GM18951 (cell line): ENCODE results near the gene SHC4.

Experiments used
- POLR2A ChIP-seq: IDR thresholded peaks from 4 replicates; pipeline ENCODE4 v1.6.1; 2011; ENCODE audit warnings: mild to moderate bottlenecking; ENCODE audit not compliant: insufficient read length, insufficient read depth; ENCODE audit errors: extremely low read depth
- in situ Hi-C: fragments of 300-500 bp; cut with MboI; formaldehyde crosslinking; loops from one replicate; pipeline ENCODE4 v1.12.0; 2022; ENCODE audit warnings: low sequenced_read_pairs, mixed read lengths, inconsistent platforms; ENCODE audit not compliant: unreplicated experiment

SHC4 gene

GRCh38 chr15:48955967-48956366 is 7.8 kb downstream of the SHC4 start:
- in situ Hi-C loops = no loop called here
- no peak for TF ChIP-seq POLR2A

- TF ChIP-seq POLR2A = no peak
- in situ Hi-C loops = no loop called here
Observed at GRCh38 chr15:48955370-48955769, 8.3 kb downstream of the SHC4 start.

GRCh38 chr15:48954538-48954937 is 9.2 kb downstream of the SHC4 start:
- in situ Hi-C loops = no loop called here
- no peak for TF ChIP-seq POLR2A

GRCh38 chr15:48946840-48947187 is 16.9 kb downstream of the SHC4 start:
- in situ Hi-C loops = no loop called here
- no peak for TF ChIP-seq POLR2A

GRCh38 chr15:48946074-48946839 is 17.5 kb downstream of the SHC4 start:
- in situ Hi-C loops = no loop called here
- no peak for TF ChIP-seq POLR2A

- TF ChIP-seq POLR2A = no peak
- in situ Hi-C loops = no loop called here
Observed at GRCh38 chr15:48945386-48945785, 18.3 kb downstream of the SHC4 start.

DNA sequence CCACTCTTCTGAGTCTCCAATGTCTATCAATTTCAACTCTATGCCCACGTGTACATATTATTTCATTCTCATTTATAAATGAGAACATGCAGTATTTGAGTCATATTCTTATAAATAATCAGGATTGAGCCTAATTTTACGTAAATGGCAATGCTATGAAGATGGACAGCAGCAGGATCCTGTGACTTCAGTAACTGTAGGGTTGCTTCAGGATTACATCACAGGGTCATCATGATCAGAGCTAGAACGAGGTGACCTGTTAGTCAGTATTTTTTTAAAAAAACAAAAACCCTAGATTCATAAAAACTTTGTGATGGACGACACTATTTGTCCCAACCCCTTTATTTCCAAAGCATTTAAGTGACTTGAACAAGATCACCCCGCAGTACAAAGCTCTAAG is 21.8 kb downstream of the SHC4 start:
- TF ChIP-seq POLR2A = no peak
- in situ Hi-C loops = no loop called here

DNA sequence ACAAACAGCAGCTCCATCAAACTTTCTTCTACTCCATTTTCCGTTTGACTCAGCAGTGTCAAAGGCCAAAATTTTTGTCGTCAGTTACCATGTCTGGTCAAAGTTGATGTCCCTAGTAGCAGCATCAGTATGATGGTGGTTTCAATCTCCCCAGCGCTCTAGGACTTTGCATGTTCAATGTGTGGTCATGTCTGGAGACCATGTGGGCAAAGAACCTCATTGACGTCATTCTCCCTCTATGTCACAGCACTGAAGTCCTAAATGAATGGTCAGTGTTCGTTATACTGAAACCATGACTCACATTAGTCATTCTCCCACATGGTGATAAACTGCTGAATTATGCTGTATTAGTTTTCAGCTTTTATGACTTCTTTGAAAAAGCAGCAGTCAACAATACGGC is 23.2 kb downstream of the SHC4 start:
- no peak for TF ChIP-seq POLR2A
- in situ Hi-C loops = no loop called here

DNA sequence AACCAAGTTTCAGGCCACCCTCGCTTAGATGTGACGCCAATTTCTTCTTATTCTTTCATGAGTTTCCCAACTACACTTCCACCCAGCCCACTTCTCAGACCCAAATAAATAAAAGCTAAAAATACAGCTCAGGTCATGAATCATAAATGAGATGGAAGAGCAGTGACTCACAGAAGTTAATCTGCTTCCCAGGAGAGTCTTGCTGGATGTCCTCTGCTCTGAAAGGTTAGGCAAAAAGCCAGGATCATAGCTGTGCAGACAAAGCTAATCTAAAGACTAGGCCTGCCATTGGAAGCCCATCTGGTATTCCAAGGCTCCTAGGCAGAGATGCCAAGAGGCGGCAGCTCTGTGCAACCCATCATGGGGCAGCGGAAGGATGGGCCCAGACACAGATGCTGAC is 24.1 kb downstream of the SHC4 start:
- TF ChIP-seq POLR2A = no peak
- in situ Hi-C loops = no loop called here

GRCh38 chr15:48937886-48938285 is 25.8 kb downstream of the SHC4 start:
- in situ Hi-C loops = no loop called here
- TF ChIP-seq POLR2A = no peak

DNA sequence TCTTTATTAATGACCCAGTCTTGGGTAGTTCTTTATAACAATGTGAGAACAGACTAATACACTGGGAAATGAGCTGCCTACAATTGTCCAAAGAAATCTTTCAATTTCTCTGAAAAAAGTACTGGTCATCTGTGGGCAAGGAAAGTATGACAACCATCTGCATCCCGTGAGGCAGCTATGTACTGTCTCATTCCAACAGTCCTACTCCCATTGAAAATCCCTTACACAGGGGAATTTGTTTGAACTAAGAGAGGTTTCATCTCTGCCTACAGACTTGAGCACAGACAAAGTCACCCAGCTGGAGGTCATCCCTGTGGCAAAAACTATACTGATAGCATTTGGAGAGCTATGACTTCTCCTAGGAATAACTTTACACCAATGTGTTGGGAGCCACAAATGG is 27.1 kb downstream of the SHC4 start:
- TF ChIP-seq POLR2A = no peak
- in situ Hi-C loops = no loop called here

- in situ Hi-C loops = no loop called here
- no peak for TF ChIP-seq POLR2A
Observed at GRCh38 chr15:48935236-48935635, 28.5 kb downstream of the SHC4 start.

GRCh38 chr15:48930735-48931134 is 33.0 kb downstream of the SHC4 start:
- in situ Hi-C loops = no loop called here
- no peak for TF ChIP-seq POLR2A

- TF ChIP-seq POLR2A = no peak
- in situ Hi-C loops = no loop called here
Observed at GRCh38 chr15:48929661-48930060, 34.1 kb downstream of the SHC4 start.
